AG04450 (cell line): ENCODE data around the gene NMT1. TPM values are rescaled to one million over a fixed set of nuclear protein-coding genes. Genes with fewer than 3 reads are reported as not detected.

Source experiments
- CTCF ChIA-PET: fragments of 300-600, 350-600 bp; formaldehyde crosslinking; extraction: SDS; loops from one replicate; lab custom pipeline; 2022; ENCODE audit warnings: antibody characterized with exemption, inconsistent platforms; lab: Charles Lee
- POLR2A ChIA-PET: fragments of 350-600 bp; formaldehyde crosslinking; extraction: SDS; loops from one replicate; lab custom pipeline; 2021; ENCODE audit warnings: antibody characterized with exemption, inconsistent platforms; lab: Yijun Ruan, JAX
- DNase-seq: peaks from one replicate; pipeline ENCODE4 v3.0.0-alpha.2; 2011; ENCODE audit warnings: low read depth, low spot score
- H3K27ac ChIP-seq: one replicate; pipeline ENCODE4 v1.5.1; 2012; ENCODE audit warnings: low read depth, low read length, control low read depth
- H3K27me3 ChIP-seq: one replicate; pipeline ENCODE4 v1.6.0; 2012; ENCODE audit warnings: low read length; ENCODE audit not compliant: control insufficient read depth, insufficient read depth
- H3K4me3 ChIP-seq: 2 replicates; pipeline ENCODE4 v1.5.1; 2011; ENCODE audit warnings: mild to moderate bottlenecking, low read depth, low read length, control low read depth
- H3K9me3 ChIP-seq: 2 replicates; pipeline ENCODE4 v1.5.1; 2012; ENCODE audit warnings: low read length; ENCODE audit not compliant: control insufficient read depth, insufficient read depth
- CTCF ChIP-seq: IDR thresholded peaks from 2 replicates; pipeline ENCODE4 v1.5.1; 2011; ENCODE audit warnings: low read depth, low read length, control low read depth, inconsistent platforms
- polyA plus RNA-seq: library from polyadenylated mRNA; depleted of rRNA; stranded (reverse); fragments of >200 nt; gene quantifications from 2 replicates; pipeline ENCODE4 v1.2.3, GENCODE V29; 2011

Gene NMT1
- polyA plus RNA-seq, 1 experiment = 63.6 TPM

GRCh38 chr17:45061606-45062205 lies 589 bp downstream of the NMT1 start:
- H3K9me3 ChIP-seq = no peaks in the 10 kb centered on the region; the same call in 1 of the 2 replicates
- TF ChIP-seq CTCF = no peak
- peak overlapping the region; percentile 91 for H3K4me3 ChIP-seq
- ChIA-PET CTCF (interaction anchor here (1.6 to 3.3 kb wide), 3 partner anchors 34 to 88 kb away, joined by 3 to 14 read pairs (median 8); partner anchors contain the start of gene ACBD4), POLR2A (interaction anchor here (0.5 to 2.5 kb wide), 8 partner anchors 10 to 162 kb away, joined by 3 to 26 read pairs (median 8); partner anchors contain the start of genes EFTUD2, HEXIM1 and HEXIM2)
- peak overlapping the region; percentile 84 for H3K27ac ChIP-seq
- H3K27me3 ChIP-seq = no peaks in the 10 kb centered on the region
- no peak for DNase-seq

DNA sequence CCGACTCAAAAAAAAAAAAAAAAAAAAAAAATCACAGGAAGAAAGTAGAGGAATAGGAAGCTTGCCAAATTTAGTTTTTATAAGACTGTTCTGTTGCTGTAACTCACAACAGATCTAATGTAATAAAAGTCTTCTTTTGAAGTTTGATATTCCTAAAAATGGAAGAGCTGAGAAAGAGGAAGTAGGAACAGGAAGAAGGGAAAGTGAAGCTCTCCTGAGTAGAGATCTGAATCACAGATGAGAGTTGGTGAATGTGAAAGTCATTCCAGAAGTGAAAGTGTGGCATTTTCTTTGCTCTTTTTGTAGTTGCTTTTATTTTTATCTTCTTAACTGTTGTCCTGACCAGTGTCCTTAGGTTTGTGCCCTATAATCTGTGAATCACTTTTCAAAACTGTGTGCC lies 2.1 kb downstream of the NMT1 start:
- H3K27ac ChIP-seq = no peak overlapping the region
- no peak for TF ChIP-seq CTCF

DNA sequence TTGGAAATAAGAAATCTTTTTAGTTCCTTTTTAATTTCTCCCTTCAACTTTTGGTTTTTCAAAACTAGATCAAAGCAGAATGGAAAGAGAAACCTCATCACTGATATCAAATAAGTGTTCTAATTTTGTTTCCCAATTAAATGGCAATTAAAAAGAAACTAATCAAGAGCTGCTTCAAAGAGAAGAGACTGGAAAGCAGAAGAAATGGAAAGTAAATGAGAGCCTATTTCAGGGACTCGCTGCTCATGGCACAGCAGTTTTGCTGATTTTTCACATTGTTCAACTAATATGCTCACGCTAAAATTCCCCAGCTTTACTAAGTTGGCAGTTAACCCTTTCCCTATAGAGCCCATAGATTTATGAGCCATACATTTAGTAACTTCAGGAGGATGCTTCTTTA lies 6.5 kb downstream of the NMT1 start:
- ChIA-PET CTCF (interaction anchor here (1.1 to 1.3 kb wide), 3 partner anchors 29 to 68 kb away, joined by 4 to 9 read pairs (median 5); partner anchors contain the start of gene ACBD4), POLR2A (no interaction called here)
- no peak for DNase-seq
- TF ChIP-seq CTCF = no peak
- no peak overlapping the region for H3K27ac ChIP-seq
- no peak overlapping the region for H3K4me3 ChIP-seq
- H3K27me3 ChIP-seq = no peaks in the 10 kb centered on the region
- no peaks in the 10 kb centered on the region for H3K9me3 ChIP-seq

More for the DNA sequence above, 2.1 kb downstream of the NMT1 start:
- Histone ChIP-seq H3K27me3 (no peaks in the 10 kb centered on the region), H3K4me3 (no peak overlapping the region), H3K9me3 (no peaks in the 10 kb centered on the region; the same call in 1 of the 2 replicates)
- DNase-seq = no peak
- POLR2A ChIA-PET = no interaction called here
- CTCF ChIA-PET = interaction anchor here (0.6 to 3.3 kb wide), 4 partner anchors 33 to 143 kb away, joined by 4 to 9 read pairs (median 6); partner anchors contain the start of gene ACBD4

DNA sequence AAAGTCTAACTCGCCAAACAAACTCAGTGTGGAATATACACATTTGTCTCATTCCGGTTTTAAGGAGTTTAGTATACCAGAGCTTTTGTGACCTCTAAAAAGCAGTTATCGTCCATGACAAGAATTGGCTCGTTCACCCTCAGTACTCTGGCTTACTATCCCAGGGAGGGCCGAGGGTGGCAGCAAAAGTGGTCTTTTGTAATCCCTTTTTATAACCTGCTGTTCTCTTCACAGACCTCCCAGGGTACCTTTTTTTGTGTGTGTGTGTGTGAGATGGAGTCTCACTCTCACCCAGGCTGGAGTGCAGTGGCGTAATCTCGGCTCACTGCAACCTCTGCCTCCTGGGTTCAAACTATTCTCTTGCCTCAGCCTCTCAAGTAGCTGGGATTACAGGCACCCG lies 8.9 kb downstream of the NMT1 start:
- ChIA-PET POLR2A (no interaction called here), CTCF (no interaction called here)
- no peak for DNase-seq
- no peak for TF ChIP-seq CTCF
- Histone ChIP-seq H3K27ac (no peak overlapping the region), H3K9me3 (no peaks in the 10 kb centered on the region; the same call in 1 of the 2 replicates), H3K27me3 (no peaks in the 10 kb centered on the region), H3K4me3 (no peak overlapping the region)

DNA sequence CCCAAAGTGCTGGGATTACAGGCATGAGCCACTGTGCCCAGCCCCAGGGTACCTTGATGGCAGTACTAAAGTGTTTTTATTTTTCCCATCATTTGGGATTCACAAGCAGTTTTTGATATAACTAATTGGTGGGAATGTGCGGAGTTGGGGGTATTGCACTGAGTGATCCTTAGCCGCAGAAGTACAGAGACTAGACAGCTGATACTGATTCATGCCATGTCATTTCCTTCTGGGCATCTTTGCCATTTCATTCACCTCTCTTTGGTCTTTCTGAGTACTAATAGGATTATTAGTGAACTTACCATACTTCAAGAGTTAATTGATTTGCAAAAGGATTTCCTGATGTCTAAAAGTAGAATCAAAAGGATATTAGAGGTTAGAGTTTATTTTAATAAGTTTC lies 9.7 kb downstream of the NMT1 start:
- ChIA-PET POLR2A (interaction anchor here (0.7 kb wide), 1 partner anchor 323 kb away, joined by 3 read pairs; no protein-coding TSS in a partner anchor), CTCF (interaction anchor here (1.5 kb wide), 1 partner anchor 65 kb away, joined by 4 read pairs; the partner anchor contains the start of gene ACBD4)
- no peak for DNase-seq
- Histone ChIP-seq H3K27me3 (no peaks in the 10 kb centered on the region), H3K27ac (no peak overlapping the region), H3K9me3 (no peaks in the 10 kb centered on the region; the same call in 1 of the 2 replicates), H3K4me3 (no peak overlapping the region)
- no peak for TF ChIP-seq CTCF
